ENCODE results near the gene ZNF783. TPM values are rescaled to one million over a fixed set of nuclear protein-coding genes. Genes with fewer than 3 reads are reported as not detected.
"Not testable (repeated sequence)": the region's sequence is repeated elsewhere in the genome, so short reads cannot be mapped to it uniquely, and the experiment has no call there.

The ZNF783 gene
- total and polyA plus RNA-seq, 2 donors (not counting 1 experiment from before 2014, with no cell fraction given), result 3.3 to 11.4 TPM

GRCh38 chr7:149266451-149266850 lies 4.5 kb downstream of the ZNF783 start:
- Histone ChIP-seq H3K4me3 (replicated peaks in 1 of 4; ENCODE audit: control extremely low read depth in 1 of 4, insufficient read depth in 1 of 4, low read depth in 3 of 4, low read length in 4 of 4) (no peak overlapping the region), H3K9me3 (ENCODE audit: control insufficient read depth, insufficient read depth, low read depth, low read length) (no peaks in the 10 kb centered on the region), H3K4me2 (ENCODE audit: extremely low read depth, insufficient read depth, low read length) (no peak overlapping the region), H3K9ac (ENCODE audit: insufficient read depth, low read length) (no peak overlapping the region), H3K36me3 (ENCODE audit: control insufficient read depth, insufficient read depth, low read length) (peaks cover 9% of the 10 kb centered on the region), H3K27ac (ENCODE audit: insufficient read depth, low read length) (no peak overlapping the region), H3K27me3 (ENCODE audit: control insufficient read depth, insufficient read depth, low read length) (no peaks in the 10 kb centered on the region), H4K20me1 (ENCODE audit: control insufficient read depth, extremely low read depth, insufficient read depth, low read length) (no peaks in the 10 kb centered on the region), H3K79me2 (ENCODE audit: control insufficient read depth, insufficient read depth, low read length) (no peaks in the 10 kb centered on the region), H3K4me1 (ENCODE audit: control insufficient read depth, extremely low read depth, insufficient read depth, low read length) (no peaks in the 10 kb centered on the region), H2AFZ (ENCODE audit: low read length) (no peak overlapping the region)
- DNase-seq (ENCODE audit: low read depth in 2 of 2), result no peak
- TF ChIP-seq CTCF (conservative IDR thresholded peaks at IDR 0.05 in 1 of 2, IDR thresholded peaks at IDR 0.05 in 1 of 2; ENCODE audit: low read depth in 1 of 2, low read length in 2 of 2), result no peak
- no peak for TF ChIP-seq EZH2 (IDR thresholded peaks at IDR 0.05; ENCODE audit: low read length, missing control alignments)

GRCh38 chr7:149267733-149268132 lies 5.7 kb downstream of the ZNF783 start:
- Histone ChIP-seq H3K9me3 (ENCODE audit: control insufficient read depth, insufficient read depth, low read depth, low read length) (no peaks in the 10 kb centered on the region), H3K79me2 (ENCODE audit: control insufficient read depth, insufficient read depth, low read length) (no peaks in the 10 kb centered on the region), H3K36me3 (ENCODE audit: control insufficient read depth, insufficient read depth, low read length) (peaks cover 10% of the 10 kb centered on the region), H4K20me1 (ENCODE audit: control insufficient read depth, extremely low read depth, insufficient read depth, low read length) (no peaks in the 10 kb centered on the region), H3K27me3 (ENCODE audit: control insufficient read depth, insufficient read depth, low read length) (no peaks in the 10 kb centered on the region), H3K27ac (ENCODE audit: insufficient read depth, low read length) (no peak overlapping the region), H3K4me3 (replicated peaks in 1 of 4; ENCODE audit: control extremely low read depth in 1 of 4, insufficient read depth in 1 of 4, low read depth in 3 of 4, low read length in 4 of 4) (no peak overlapping the region), H3K4me1 (ENCODE audit: control insufficient read depth, extremely low read depth, insufficient read depth, low read length) (no peaks in the 10 kb centered on the region), H2AFZ (ENCODE audit: low read length) (no peak overlapping the region), H3K4me2 (ENCODE audit: extremely low read depth, insufficient read depth, low read length) (no peak overlapping the region), H3K9ac (ENCODE audit: insufficient read depth, low read length) (no peak overlapping the region)
- no peak for DNase-seq (ENCODE audit: low read depth in 2 of 2)
- TF ChIP-seq CTCF (conservative IDR thresholded peaks at IDR 0.05 in 1 of 2, IDR thresholded peaks at IDR 0.05 in 1 of 2; ENCODE audit: low read depth in 1 of 2, low read length in 2 of 2) (no peak), EZH2 (IDR thresholded peaks at IDR 0.05; ENCODE audit: low read length, missing control alignments) (no peak)

GRCh38 chr7:149274424-149274823 lies 12.4 kb downstream of the ZNF783 start:
- H4K20me1 ChIP-seq (ENCODE audit: control insufficient read depth, extremely low read depth, insufficient read depth, low read length); H3K27ac ChIP-seq (ENCODE audit: insufficient read depth, low read length); H3K9me3 ChIP-seq (ENCODE audit: control insufficient read depth, insufficient read depth, low read depth, low read length); H3K4me2 ChIP-seq (ENCODE audit: extremely low read depth, insufficient read depth, low read length); H3K9ac ChIP-seq (ENCODE audit: insufficient read depth, low read length); H2AFZ ChIP-seq (ENCODE audit: low read length); DNase-seq (ENCODE audit: low read depth in 2 of 2); H3K4me1 ChIP-seq (ENCODE audit: control insufficient read depth, extremely low read depth, insufficient read depth, low read length); H3K27me3 ChIP-seq (ENCODE audit: control insufficient read depth, insufficient read depth, low read length); H3K79me2 ChIP-seq (ENCODE audit: control insufficient read depth, insufficient read depth, low read length); H3K4me3 ChIP-seq (replicated peaks in 1 of 4; ENCODE audit: control extremely low read depth in 1 of 4, insufficient read depth in 1 of 4, low read depth in 3 of 4, low read length in 4 of 4): not testable (repeated sequence)
- peaks cover 11% of the 10 kb centered on the region for H3K36me3 ChIP-seq (ENCODE audit: control insufficient read depth, insufficient read depth, low read length)
